Fibroblast of lung (primary cell): ENCODE results near the gene AICDA. TPM values are rescaled to one million over a fixed set of nuclear protein-coding genes. Genes with fewer than 3 reads are reported as not detected.

Source experiments
- DNase-seq, 2 donors: peaks; one replicate each; pipeline versions ENCODE4 v3.0.0 to v3.0.0-alpha.2; 2010; ENCODE audit warnings: low read depth in 2 of 2
- H2AFZ ChIP-seq: 2 replicates; pipeline ENCODE4 v1.5.1; 2012; ENCODE audit warnings: low read length, control low read depth, inconsistent platforms
- H3K27ac ChIP-seq: 2 replicates; pipeline ENCODE4 v1.5.1; 2011; ENCODE audit warnings: low read length, control low read depth; ENCODE audit not compliant: insufficient read depth
- H3K27me3 ChIP-seq: 2 replicates; pipeline ENCODE4 v1.5.1; 2011; ENCODE audit warnings: mild to moderate bottlenecking, low read length; ENCODE audit not compliant: control insufficient read depth, insufficient read depth
- H3K36me3 ChIP-seq: 2 replicates; pipeline ENCODE4 v1.5.1; 2011; ENCODE audit warnings: low read length; ENCODE audit not compliant: control insufficient read depth, insufficient read depth
- H3K4me1 ChIP-seq: 2 replicates; pipeline ENCODE4 v1.5.1; 2011; ENCODE audit warnings: low read length; ENCODE audit not compliant: control insufficient read depth, insufficient read depth; ENCODE audit errors: extremely low read depth
- H3K4me2 ChIP-seq: 2 replicates; pipeline ENCODE4 v1.5.1; 2011; ENCODE audit warnings: low read length, control low read depth; ENCODE audit not compliant: insufficient read depth; ENCODE audit errors: extremely low read depth
- H3K4me3 ChIP-seq, 4 experiments: fragments of 200-600 bp in 1 of 4; sonication (generic) in 1 of 4; replicated peaks in 1 of 4; 2 replicates each; pipeline ENCODE4 v1.5.1; 2011 to 2016; ENCODE audit warnings: low read length in 4 of 4, low read depth in 3 of 4, mild to moderate bottlenecking in 3 of 4, control low read depth in 2 of 4, inconsistent platforms in 1 of 4, mixed read lengths in 1 of 4; ENCODE audit not compliant: insufficient read depth in 1 of 4; ENCODE audit errors: control extremely low read depth in 1 of 4
- H3K79me2 ChIP-seq: 2 replicates; pipeline ENCODE4 v1.5.1; 2012; ENCODE audit warnings: mild to moderate bottlenecking, low read length, inconsistent platforms; ENCODE audit not compliant: control insufficient read depth, insufficient read depth
- H3K9ac ChIP-seq: 2 replicates; pipeline ENCODE4 v1.5.1; 2011; ENCODE audit warnings: mild to moderate bottlenecking, low read length, control low read depth; ENCODE audit not compliant: insufficient read depth
- H3K9me3 ChIP-seq: 2 replicates; pipeline ENCODE4 v1.5.1; 2012; ENCODE audit warnings: low read depth, low read length; ENCODE audit not compliant: control insufficient read depth, insufficient read depth
- H4K20me1 ChIP-seq: 2 replicates; pipeline ENCODE4 v1.5.1; 2011; ENCODE audit warnings: low read length; ENCODE audit not compliant: control insufficient read depth, insufficient read depth; ENCODE audit errors: extremely low read depth
- EZH2 ChIP-seq: IDR thresholded peaks from 2 replicates; pipeline ENCODE4 v1.5.1; 2012; ENCODE audit warnings: low read length, control low read depth, mild to moderate bottlenecking; ENCODE audit errors: missing control alignments
- polyA minus RNA-seq: library from RNA; depleted of rRNA, polyadenylated mRNA; stranded (reverse); fragments of >200 nt; gene quantifications from 2 replicates; pipeline ENCODE4 v1.2.3, GENCODE V29; 2011; ENCODE audit warnings: low replicate concordance
- polyA plus RNA-seq, 2 donors: library from polyadenylated mRNA; depleted of rRNA in 1 of 2; stranded (reverse) in 1 of 2; unstranded in 1 of 2; fragments of >200 nt; gene quantifications; 2 replicates each; pipeline ENCODE4 v1.2.1, GENCODE V29; 2011 to 2012; ENCODE audit warnings: missing spikeins in 1 of 2
- total RNA-seq: library from RNA; depleted of rRNA; stranded (reverse); fragments of >200 nt; gene quantifications from 2 replicates; pipeline ENCODE4 v1.2.1, GENCODE V29; 2014
- TF ChIP-seq, protein P1 (sequence below), 2 donors: IDR thresholded peaks in 1 of 2; conservative IDR thresholded peaks in 1 of 2; 1 replicate in 1 of 2; 2 replicates in 1 of 2; pipeline ENCODE4 v1.5.1; 2011 to 2012; ENCODE audit warnings: low read length in 2 of 2, control low read depth in 1 of 2, inconsistent platforms in 1 of 2, low read depth in 1 of 2, mild to moderate bottlenecking in 1 of 2

Gene AICDA
- not detected in 2 replicates for total RNA-seq
- not detected in 2 replicates for polyA plus RNA-seq
- polyA plus RNA-seq (2012): not detected in 2 replicates
- polyA minus RNA-seq: not detected in 2 replicates

DNA sequence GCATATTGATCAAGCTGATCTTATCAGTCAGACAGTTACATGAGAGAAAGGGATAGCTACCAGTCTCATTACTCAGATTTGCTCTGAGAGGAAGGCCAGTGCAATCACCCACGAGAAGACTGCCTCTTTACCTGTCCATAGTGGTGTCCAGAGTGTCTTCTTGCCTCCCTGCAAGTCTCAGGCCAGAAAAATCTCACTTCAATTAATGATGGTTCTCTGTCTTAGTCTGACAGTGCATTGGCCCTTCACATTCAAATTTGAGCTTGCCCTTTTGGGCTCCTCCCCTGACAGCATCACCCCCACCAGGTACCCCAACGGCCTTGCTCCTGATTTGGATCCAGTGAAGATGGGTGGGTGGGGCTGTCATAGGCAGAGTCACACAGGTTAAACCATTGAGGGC, at the start of gene AICDA:
Gene AICDA (minus strand): TSS at position 231 of the 400 bp plus-strand sequence. CDS start 92 bp downstream, at position 139.
- Histone ChIP-seq H3K36me3 (no peaks in the 10 kb centered on the region), H3K4me2 (no peak within 1 kb of the TSS), H3K4me1 (no peaks in the 10 kb centered on the region), H2AFZ (no peak within 1 kb of the TSS), H3K4me3 (no peak within 1 kb of the TSS), H3K9ac (no peak within 1 kb of the TSS), H3K79me2 (no peaks in the 10 kb centered on the region), H3K27ac (no peak within 1 kb of the TSS), H3K9me3 (no peaks in the 10 kb centered on the region), H3K27me3 (no peaks in the 10 kb centered on the region), H4K20me1 (no peaks in the 10 kb centered on the region)
- no peak for DNase-seq
- no peak for TF ChIP-seq EZH2
- TF ChIP-seq, protein P1, sequence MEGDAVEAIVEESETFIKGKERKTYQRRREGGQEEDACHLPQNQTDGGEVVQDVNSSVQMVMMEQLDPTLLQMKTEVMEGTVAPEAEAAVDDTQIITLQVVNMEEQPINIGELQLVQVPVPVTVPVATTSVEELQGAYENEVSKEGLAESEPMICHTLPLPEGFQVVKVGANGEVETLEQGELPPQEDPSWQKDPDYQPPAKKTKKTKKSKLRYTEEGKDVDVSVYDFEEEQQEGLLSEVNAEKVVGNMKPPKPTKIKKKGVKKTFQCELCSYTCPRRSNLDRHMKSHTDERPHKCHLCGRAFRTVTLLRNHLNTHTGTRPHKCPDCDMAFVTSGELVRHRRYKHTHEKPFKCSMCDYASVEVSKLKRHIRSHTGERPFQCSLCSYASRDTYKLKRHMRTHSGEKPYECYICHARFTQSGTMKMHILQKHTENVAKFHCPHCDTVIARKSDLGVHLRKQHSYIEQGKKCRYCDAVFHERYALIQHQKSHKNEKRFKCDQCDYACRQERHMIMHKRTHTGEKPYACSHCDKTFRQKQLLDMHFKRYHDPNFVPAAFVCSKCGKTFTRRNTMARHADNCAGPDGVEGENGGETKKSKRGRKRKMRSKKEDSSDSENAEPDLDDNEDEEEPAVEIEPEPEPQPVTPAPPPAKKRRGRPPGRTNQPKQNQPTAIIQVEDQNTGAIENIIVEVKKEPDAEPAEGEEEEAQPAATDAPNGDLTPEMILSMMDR (conservative IDR thresholded peaks at IDR 0.05 in 1 of 2, IDR thresholded peaks at IDR 0.05 in 1 of 2; ENCODE audit: low read depth in 1 of 2, low read length in 2 of 2): no peak

DNA sequence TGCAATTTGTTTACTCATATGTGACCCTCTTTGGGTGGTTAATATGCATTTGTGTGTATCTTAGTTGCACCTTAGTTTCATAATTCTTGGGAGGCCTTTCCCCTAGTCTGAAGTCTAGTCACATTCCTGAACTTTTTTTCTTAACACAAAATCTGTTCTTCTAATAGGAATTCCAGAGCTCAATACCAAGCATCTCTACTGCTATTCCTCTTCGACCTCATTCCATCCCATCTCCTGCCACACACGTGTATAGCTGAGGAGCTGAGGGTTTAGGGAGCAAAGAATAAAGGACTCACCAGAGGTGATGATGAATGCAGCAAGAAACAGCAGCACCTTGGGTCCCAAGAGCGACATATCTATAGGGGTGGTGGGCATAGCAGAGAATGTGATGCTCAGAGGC, 49.1 kb upstream of the AICDA start:
- Histone ChIP-seq H3K4me1 (no peaks in the 10 kb centered on the region), H3K36me3 (no peaks in the 10 kb centered on the region), H3K9me3 (no peaks in the 10 kb centered on the region), H3K4me2 (no peak overlapping the region), H2AFZ (no peak overlapping the region), H3K4me3 (no peak overlapping the region), H3K27me3 (no peaks in the 10 kb centered on the region), H3K27ac (no peak overlapping the region), H3K79me2 (no peaks in the 10 kb centered on the region), H4K20me1 (no peaks in the 10 kb centered on the region), H3K9ac (no peak overlapping the region)
- no peak for TF ChIP-seq EZH2
- TF ChIP-seq, protein P1 (conservative IDR thresholded peaks at IDR 0.05 in 1 of 2, IDR thresholded peaks at IDR 0.05 in 1 of 2; ENCODE audit: low read depth in 1 of 2, low read length in 2 of 2): no peak
- DNase-seq: peak in 1 of 2 donors; percentile 45

GRCh38 chr12:8661016-8661415, 48.4 kb upstream of the AICDA start:
- Histone ChIP-seq H3K79me2 (no peaks in the 10 kb centered on the region), H3K4me3 (no peak overlapping the region)

More at GRCh38 chr12:8661016-8661415, 48.4 kb upstream of the AICDA start:
- peak in 1 of 2 donors; percentile 47 for DNase-seq
- H3K27me3 ChIP-seq: no peaks in the 10 kb centered on the region
- no peak for TF ChIP-seq EZH2
- no peak overlapping the region for H2AFZ ChIP-seq
- no peak overlapping the region for H3K9ac ChIP-seq
- no peaks in the 10 kb centered on the region for H3K36me3 ChIP-seq
- H3K4me1 ChIP-seq: no peaks in the 10 kb centered on the region
- H3K9me3 ChIP-seq: no peaks in the 10 kb centered on the region
- H3K27ac ChIP-seq: no peak overlapping the region
- H3K4me2 ChIP-seq: no peak overlapping the region
- no peaks in the 10 kb centered on the region for H4K20me1 ChIP-seq
